GM18520 (cell line): ENCODE measurements around the gene NBPF26.
"Not testable (repeated sequence)": the region's sequence is repeated elsewhere in the genome, so short reads cannot be mapped to it uniquely, and the experiment has no call there.

Source experiments
- ATAC-seq: cut with Tn5 transposase; IDR thresholded peaks from one replicate; pipeline ENCODE4 v1.9.1; 2021; ENCODE audit not compliant: unreplicated experiment

Gene NBPF26

GRCh38 chr1:120723715-120724402 is at the start of gene NBPF26:
TSS of gene NBPF26 (plus strand) at chr1:120723945.
- ATAC-seq = not testable (repeated sequence)

DNA sequence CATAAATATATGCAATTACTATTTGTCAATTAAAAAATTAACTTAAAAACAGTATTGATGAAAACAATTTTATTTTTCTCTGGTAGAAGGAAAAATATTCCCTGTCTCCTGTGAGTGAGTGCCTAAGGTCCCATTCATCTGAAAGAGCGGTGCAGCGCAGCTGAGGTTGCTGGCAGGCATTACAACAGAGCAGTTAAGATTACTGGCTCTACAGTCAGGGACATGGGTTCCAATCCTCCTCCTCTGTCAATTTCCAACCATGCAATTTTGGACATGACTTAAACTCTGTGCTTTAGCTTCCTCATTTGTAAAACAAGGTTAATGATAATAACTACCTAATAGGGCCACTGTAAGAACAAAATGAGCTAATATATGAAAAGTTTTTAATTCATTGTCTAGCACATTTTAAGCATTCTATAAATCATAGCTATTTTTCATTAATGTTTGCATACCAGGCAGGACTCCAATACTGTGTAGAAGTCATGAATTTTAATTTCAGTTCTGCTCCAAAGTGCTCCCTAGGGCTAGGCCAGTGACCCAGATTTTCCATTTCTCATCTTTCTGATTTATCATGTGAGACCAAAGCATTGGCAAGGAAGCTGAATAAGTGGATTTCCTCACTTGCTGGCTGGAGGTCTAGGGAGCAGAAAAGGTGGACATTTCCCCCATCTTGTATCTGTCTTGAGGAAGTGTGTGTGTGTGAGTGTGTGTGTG is 43.5 kb upstream of the NBPF26 start:
- ATAC-seq = not testable (repeated sequence)

DNA sequence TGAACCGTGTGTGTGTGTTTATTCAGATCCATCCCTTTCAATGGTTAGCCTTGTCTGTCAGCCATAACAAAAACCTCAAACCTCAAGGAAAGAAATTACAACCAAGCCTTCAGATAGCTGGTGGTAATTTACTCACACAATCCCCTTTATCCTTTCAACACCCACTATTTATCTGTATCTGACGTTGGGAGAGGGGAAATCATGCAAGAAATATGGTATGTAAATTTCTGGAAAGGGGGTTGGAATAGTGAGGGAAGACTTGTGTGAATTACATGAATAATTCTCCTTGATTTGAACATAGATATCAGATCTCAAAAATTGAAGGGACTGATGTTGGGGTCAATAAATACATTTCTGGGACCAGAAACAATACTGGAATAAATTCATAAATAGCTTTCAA is 42.8 kb upstream of the NBPF26 start:
- ATAC-seq = not testable (repeated sequence)

GRCh38 chr1:120684397-120684796 is 39.3 kb upstream of the NBPF26 start:
- not testable (repeated sequence) for ATAC-seq

- not testable (repeated sequence) for ATAC-seq
These were observed 38.1 kb upstream of the NBPF26 start for GRCh38 chr1:120685622-120686021.

DNA sequence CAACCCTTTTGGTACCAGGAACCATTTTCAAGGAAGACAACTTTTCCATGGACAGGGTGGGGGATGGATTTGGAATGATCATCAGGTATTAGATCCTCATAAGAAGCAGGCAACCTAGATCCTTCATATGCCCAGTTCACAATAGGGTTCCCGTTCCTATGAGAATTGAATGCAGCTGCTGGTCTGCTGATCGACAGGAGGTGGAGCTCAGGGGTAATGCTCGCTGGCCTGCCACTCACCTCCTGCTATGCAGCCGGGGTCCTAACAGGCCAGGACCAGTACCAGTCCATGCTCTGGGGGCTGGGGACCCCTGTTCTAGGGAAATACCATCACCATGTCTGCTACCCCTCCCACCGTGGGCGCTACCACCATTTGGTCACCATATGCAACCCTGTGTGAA is 36.5 kb upstream of the NBPF26 start:
- not testable (repeated sequence) for ATAC-seq

DNA sequence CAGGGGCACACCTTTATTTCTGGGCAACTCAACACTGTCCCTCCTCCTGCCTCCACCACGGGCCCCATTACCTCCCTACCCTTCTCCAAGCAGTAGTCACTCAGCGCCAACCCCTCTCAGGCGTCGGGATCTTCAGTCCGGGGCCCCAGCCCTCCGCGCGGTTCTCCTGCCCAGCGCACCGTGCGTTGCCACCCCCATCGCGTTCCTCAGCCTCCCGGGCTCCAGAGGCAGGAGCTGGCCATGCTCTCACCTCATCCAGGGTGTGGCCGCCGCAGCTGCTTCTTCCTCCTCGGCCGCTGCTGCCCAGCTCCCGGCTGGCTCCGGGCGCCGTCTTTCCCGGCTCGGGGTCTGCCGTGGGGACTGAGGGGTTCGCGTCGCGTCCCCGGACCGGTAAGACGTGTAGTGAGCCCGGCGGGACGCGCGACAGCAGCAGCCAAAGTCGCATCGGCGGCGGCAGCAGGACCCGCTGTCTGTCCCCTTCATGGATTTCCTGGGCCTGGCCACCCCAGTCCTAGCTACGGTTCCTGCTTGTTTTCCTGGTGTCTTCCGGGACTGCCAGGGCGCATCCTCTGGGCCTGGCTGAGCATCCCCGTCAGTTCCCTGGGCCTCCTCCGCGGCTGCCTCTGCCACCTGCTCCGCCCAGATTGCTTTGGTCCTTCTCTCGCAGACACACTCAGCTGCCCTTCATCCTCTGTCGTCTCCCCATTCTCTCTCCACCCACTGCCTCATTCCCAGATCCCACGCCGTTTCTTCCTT is 22.8 kb upstream of the NBPF26 start:
- not testable (repeated sequence) for ATAC-seq

DNA sequence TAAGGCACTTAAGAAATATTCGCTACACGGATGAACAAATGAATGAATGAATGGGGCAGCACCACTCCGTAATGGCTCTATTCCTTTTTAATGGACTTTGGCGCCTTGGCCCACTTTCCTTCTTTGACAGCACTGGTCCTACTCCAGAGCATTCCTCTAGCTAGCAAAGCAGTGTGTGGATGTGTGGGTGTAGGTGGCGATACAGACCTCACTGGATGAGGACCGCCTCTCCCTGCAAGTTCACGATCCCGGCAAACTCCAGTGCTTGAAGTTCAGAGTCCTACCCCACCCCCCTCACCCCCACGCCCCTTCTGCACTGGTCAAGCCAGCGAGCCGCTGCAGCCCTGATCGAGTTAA is 409 bp upstream of the NBPF26 start:
- ATAC-seq = not testable (repeated sequence)

DNA sequence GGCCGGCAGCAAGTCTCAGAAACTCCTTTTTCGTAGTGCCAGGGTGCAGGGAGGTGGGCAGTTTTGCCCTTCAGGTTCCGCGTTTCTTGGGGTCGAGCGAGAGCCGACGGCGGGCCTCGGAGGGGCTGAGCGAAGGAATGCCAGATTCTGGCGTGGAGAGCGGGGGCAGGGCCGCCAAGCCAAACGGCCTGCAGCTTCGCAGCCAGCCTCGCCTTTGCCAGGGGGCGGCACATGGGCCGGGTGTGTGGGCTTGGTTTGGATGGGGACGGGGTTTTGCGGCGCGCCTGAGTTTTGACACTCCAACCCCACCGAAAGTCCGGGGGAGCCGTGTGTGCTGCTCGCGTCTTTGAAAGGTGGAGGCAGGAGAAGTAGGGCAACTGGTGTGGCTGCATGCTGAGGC is 762 bp downstream of the NBPF26 start:
- ATAC-seq = not testable (repeated sequence)

GRCh38 chr1:120728811-120729210 is 5.1 kb downstream of the NBPF26 start:
- ATAC-seq = not testable (repeated sequence)

- not testable (repeated sequence) for ATAC-seq
These were observed 45.3 kb downstream of the NBPF26 start for GRCh38 chr1:120769090-120769489.

GRCh38 chr1:120805452-120805851 is 81.7 kb downstream of the NBPF26 start:
- ATAC-seq = not testable (repeated sequence)

- ATAC-seq = not testable (repeated sequence)
These were observed 88.1 kb downstream of the NBPF26 start for GRCh38 chr1:120811822-120812221.

DNA sequence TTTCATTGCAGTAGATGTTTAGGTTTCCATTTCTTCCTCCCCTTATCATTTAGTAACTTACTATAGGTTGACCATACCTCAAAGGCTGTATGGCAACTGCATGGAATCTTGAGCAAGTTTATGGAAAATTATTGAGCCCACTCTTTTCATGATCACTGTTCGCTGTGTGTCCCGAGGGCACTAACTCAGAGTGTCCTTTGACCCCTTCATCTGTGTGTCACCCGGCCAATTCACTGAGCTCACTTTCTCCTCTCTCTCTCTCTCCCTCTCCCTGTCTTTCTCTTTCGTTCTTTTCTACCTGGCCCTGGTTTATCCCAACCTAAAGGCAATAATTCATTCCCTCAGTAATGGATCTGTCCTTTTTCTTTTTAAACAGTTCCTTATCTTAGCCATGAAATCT is 101.3 kb downstream of the NBPF26 start:
- ATAC-seq = not testable (repeated sequence)

DNA sequence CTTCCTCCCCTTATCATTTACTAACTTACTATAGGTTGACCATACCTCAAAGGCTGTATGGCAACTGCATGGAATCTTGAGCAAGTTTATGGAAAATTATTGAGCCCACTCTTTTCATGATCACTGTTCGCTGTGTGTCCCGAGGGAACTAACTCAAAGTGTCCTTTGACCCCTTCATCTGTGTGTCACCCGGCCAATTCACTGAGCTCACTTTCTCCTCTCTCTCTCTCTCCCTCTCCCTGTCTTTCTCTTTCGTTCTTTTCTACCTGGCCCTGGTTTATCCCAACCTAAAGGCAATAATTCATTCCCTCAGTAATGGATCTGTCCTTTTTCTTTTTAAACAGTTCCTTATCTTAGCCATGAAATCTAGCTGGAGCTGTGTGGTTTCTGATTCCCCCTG is 102.9 kb downstream of the NBPF26 start:
- not testable (repeated sequence) for ATAC-seq

- not testable (repeated sequence) for ATAC-seq
These were observed 120.6 kb downstream of the NBPF26 start for GRCh38 chr1:120844186-120844944.

DNA sequence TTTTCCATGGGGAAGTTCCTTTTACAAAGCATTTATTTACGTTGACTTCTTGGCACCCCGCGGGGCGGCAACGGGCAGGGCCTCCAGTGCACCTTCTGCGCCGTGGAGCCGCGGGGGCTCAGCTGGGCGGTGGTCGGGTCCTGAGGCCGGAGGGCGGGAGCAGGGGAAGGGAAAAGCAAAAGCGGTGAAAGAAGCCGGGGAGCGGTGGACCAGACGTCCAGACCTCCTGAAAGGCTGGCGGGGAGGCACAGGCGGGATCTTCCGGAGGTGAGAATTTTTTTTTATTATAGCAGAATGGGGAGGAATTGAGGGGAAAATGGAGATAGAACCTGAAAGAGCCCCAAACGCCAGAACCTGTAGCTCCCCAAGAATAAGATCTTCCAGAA is 121.2 kb downstream of the NBPF26 start:
- not testable (repeated sequence) for ATAC-seq

DNA sequence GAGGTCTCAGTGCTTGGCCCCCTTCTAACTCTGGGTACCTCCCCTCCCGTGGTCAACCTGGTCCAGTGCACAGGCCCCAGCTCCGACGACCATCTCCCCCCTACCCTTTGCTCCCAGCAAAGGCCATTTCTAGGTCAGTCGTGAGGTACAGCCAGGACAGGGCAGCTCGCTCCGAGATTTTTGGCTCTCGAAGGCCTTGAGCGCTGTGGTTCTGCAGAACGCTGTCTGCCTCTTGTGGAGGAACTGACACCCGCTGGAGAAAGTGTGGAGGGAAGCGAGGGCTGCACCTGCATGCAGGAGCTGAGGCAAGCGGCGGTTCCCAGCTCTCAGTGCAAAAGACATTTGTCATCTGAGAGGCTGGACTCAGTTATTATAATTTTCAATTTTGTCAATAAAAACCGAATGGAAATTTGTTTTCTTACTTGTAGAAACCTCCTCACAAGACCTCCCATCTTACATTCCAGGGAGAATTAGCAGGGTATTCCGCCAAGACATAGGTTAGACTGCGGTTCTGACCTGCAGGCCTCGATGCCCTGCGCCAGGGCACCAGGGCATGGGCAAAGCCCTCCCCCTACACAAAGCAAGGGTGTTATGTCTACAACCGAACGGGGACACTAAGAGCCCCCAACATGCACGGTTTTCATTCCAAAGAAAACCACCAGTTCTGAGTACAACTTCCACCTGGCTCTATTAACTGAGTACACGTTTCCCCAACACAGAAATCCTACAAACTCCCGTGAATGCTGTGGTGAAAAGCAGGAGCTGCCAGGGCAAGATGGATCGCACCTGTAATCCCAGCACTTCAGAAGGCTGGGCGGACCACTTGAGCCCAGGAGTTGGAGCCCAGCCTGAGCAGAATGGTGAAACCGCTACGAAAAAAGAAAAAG is 125.9 kb downstream of the NBPF26 start:
- ATAC-seq = peak; percentile 4

DNA sequence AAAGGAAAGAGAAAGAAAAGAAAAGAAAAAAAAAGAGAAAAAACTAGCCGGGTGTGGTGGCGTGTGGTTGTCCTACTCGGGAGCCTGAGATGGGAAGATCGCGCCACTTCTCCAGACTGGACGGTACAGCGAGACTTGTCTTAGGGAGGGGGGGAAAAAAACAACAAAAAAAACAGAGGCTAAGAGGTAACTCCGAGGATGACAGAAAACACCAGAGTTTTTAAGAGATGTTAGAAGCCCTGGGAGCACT is 126.5 kb downstream of the NBPF26 start:
- ATAC-seq = not testable (repeated sequence)
